HCT116 (cell line): ENCODE measurements around the gene PCDH9. TPM values are rescaled to one million over a fixed set of nuclear protein-coding genes. Genes with fewer than 3 reads are reported as not detected.

Source experiments
- ATAC-seq: fragments of 200-7000 bp; cut with Tn5 transposase; 2 replicates; pipeline ENCODE4 v1.9.1; 2020; ENCODE audit warnings: mild to moderate bottlenecking, moderate library complexity
- BruUV-seq: library from RNA; stranded (reverse); fragments of 400-500 nt; replicated peaks from 2 replicates; lab custom pipeline; 2021; lab: Mats Ljungman, UMichigan
- CTCF ChIA-PET: fragments of 300-600 bp; sonication (Branson Sonifier 250); formaldehyde crosslinking; loops from one replicate; lab custom pipeline; 2021; ENCODE audit warnings: antibody characterized with exemption; lab: Charles Lee
- POLR2A ChIA-PET: fragments of 300-600, 350-600 bp; sonication (Branson Sonifier 250); formaldehyde crosslinking; loops from one replicate; lab custom pipeline; 2021; ENCODE audit warnings: antibody characterized with exemption; lab: Charles Lee
- RAD21 ChIA-PET, 2 experiments: fragments of 300-600 bp; sonication (Branson Sonifier 250); formaldehyde crosslinking; loops; one replicate each; lab custom pipeline; 2023; ENCODE audit warnings: low total read pairs in 2 of 2; ENCODE audit not compliant: uncharacterized antibody in 2 of 2, unreplicated experiment in 2 of 2, low non-redundant PET in 1 of 2; lab: Charles Lee
- DNase-seq: peaks from one replicate; pipeline ENCODE4 v3.0.0-alpha.2; 2010; ENCODE audit warnings: low read depth, low spot score
- H2AFZ ChIP-seq: fragments of 200-600 bp; shearing (Covaris generic), sonication (generic); 2 replicates; pipeline ENCODE4 v1.6.1; 2017; ENCODE audit warnings: low read depth, mixed run types, mixed read lengths, antibody characterized with exemption, low read length; ENCODE audit not compliant: poor library complexity, severe bottlenecking
- H3K27ac ChIP-seq: 2 replicates; pipeline ENCODE4 v1.5.1; 2012; ENCODE audit warnings: low read depth, low read length
- H3K27me3 ChIP-seq: fragments of 200-600 bp; sonication (generic); 2 replicates; pipeline ENCODE4 v1.6.1; 2016; ENCODE audit warnings: mixed run types, low read length, mixed read lengths; ENCODE audit not compliant: insufficient read depth
- H3K36me3 ChIP-seq, 2 experiments: fragments of 200-500 bp in 1 of 2; fragments of 200-600 bp in 1 of 2; sonication (Bioruptor generic) in 1 of 2; sonication (generic) in 1 of 2; 2 replicates each; pipeline versions ENCODE4 v1.5.1 to v1.6.1; 2014 to 2016; ENCODE audit warnings: low read length in 2 of 2, inconsistent platforms in 1 of 2, mixed read lengths in 1 of 2, mixed run types in 1 of 2; ENCODE audit not compliant: insufficient read depth in 2 of 2, control insufficient read depth in 1 of 2
- H3K4me1 ChIP-seq, 2 experiments: fragments of 200-600 bp in 1 of 2; sonication (generic) in 1 of 2; 2 replicates each; pipeline versions ENCODE4 v1.5.1 to v1.6.1; 2012 to 2017; ENCODE audit warnings: low read length in 2 of 2, inconsistent platforms in 1 of 2, mild to moderate bottlenecking in 1 of 2, mixed read lengths in 1 of 2, mixed run types in 1 of 2, moderate library complexity in 1 of 2; ENCODE audit not compliant: insufficient read depth in 2 of 2, control insufficient read depth in 1 of 2
- H3K4me2 ChIP-seq: fragments of 200-600 bp; sonication (generic); 2 replicates; pipeline ENCODE4 v1.6.1; 2017; ENCODE audit warnings: mixed run types, low read length, mixed read lengths
- H3K4me3 ChIP-seq, 2 experiments: fragments of 200-600 bp in 1 of 2; sonication (generic) in 1 of 2; replicated peaks in 1 of 2; 2 replicates each; pipeline ENCODE4 v1.5.1; 2011 to 2016; ENCODE audit warnings: low read length in 2 of 2, control low read depth in 1 of 2, low read depth in 1 of 2, mild to moderate bottlenecking in 1 of 2, mixed read lengths in 1 of 2, mixed run types in 1 of 2
- H3K79me2 ChIP-seq: fragments of 200-600 bp; sonication (generic); 2 replicates; pipeline ENCODE4 v1.6.1; 2017; ENCODE audit warnings: mild to moderate bottlenecking, mixed run types, low read length, moderate library complexity, mixed read lengths; ENCODE audit not compliant: insufficient read depth
- H3K9ac ChIP-seq: fragments of 200-600 bp; sonication (generic); 2 replicates; pipeline ENCODE4 v1.6.1; 2016; ENCODE audit warnings: low read length, mixed read lengths
- H3K9me2 ChIP-seq: fragments of 200-600 bp; sonication (generic), shearing (Covaris generic); 2 replicates; pipeline ENCODE4 v1.6.1; 2017; ENCODE audit warnings: mixed run types, mild to moderate bottlenecking, moderate library complexity; ENCODE audit not compliant: insufficient read depth
- H3K9me3 ChIP-seq, 2 experiments: fragments of 200-500 bp in 1 of 2; fragments of 200-600 bp in 1 of 2; sonication (Bioruptor generic) in 1 of 2; sonication (generic) in 1 of 2; 2 replicates each; pipeline ENCODE4 v1.6.1; 2014 to 2017; ENCODE audit warnings: low read length in 2 of 2, mixed read lengths in 2 of 2, inconsistent platforms in 1 of 2, low read depth in 1 of 2, mild to moderate bottlenecking in 1 of 2, mixed run types in 1 of 2, moderate library complexity in 1 of 2; ENCODE audit not compliant: control insufficient read depth in 1 of 2, insufficient read depth in 1 of 2
- H4K20me1 ChIP-seq: fragments of 200-600 bp; sonication (generic), shearing (Covaris generic); 2 replicates; pipeline ENCODE4 v1.6.1; 2017; ENCODE audit warnings: mixed run types, mild to moderate bottlenecking, moderate library complexity; ENCODE audit not compliant: insufficient read depth
- ATF3 ChIP-seq: IDR thresholded peaks from 2 replicates; pipeline ENCODE4 v1.6.1; 2012
- CBX3 ChIP-seq: IDR thresholded peaks from 2 replicates; pipeline ENCODE4 v1.6.1; 2012; ENCODE audit warnings: low read depth
- CEBPB ChIP-seq: IDR thresholded peaks from 2 replicates; pipeline ENCODE4 v1.6.1; 2012; ENCODE audit warnings: low read depth
- ELF1 ChIP-seq: IDR thresholded peaks from 2 replicates; pipeline ENCODE4 v1.6.1; 2012; ENCODE audit warnings: low read depth, borderline replicate concordance
- EZH2phosphoT487 ChIP-seq: fragments of 200-600 bp; IDR thresholded peaks from 2 replicates; pipeline ENCODE4 v1.6.1; 2018; ENCODE audit warnings: antibody characterized with exemption, borderline replicate concordance
- JUND ChIP-seq: IDR thresholded peaks from 2 replicates; pipeline ENCODE4 v1.6.1; 2012
- MAX ChIP-seq: IDR thresholded peaks from 2 replicates; pipeline ENCODE4 v1.6.1; 2012
- POLR2A ChIP-seq: IDR thresholded peaks from 2 replicates; pipeline ENCODE4 v1.7.0; 2011; ENCODE audit warnings: borderline replicate concordance; ENCODE audit not compliant: insufficient read depth, insufficient read length; ENCODE audit errors: extremely low read depth
- POLR2AphosphoS5 ChIP-seq: IDR thresholded peaks from 2 replicates; pipeline ENCODE4 v1.6.1; 2011; ENCODE audit warnings: mild to moderate bottlenecking, low read depth, low read length, moderate library complexity
- SIN3A ChIP-seq: IDR thresholded peaks from 2 replicates; pipeline ENCODE4 v1.6.1; 2012; ENCODE audit warnings: low read depth
- SP1 ChIP-seq: IDR thresholded peaks from 2 replicates; pipeline ENCODE4 v1.6.1; 2012; ENCODE audit warnings: low read depth
- SRF ChIP-seq: IDR thresholded peaks from 2 replicates; pipeline ENCODE4 v1.6.1; 2012; ENCODE audit warnings: low read depth
- ZBTB33 ChIP-seq: IDR thresholded peaks from 2 replicates; pipeline ENCODE4 v1.6.1; 2011; ENCODE audit warnings: mild to moderate bottlenecking, low read length, moderate library complexity; ENCODE audit not compliant: insufficient replicate concordance; ENCODE audit errors: extremely low read depth
- intact Hi-C: fragments of 100-400 bp; cut with micrococcal nuclease; formaldehyde crosslinking; loops from 2 replicates; pipeline ENCODE4 v1.10.0; 2022
- total RNA-seq: library from RNA; stranded (reverse); gene quantifications from one replicate; pipeline ENCODE4 v1.2.1, GENCODE V29; 2021; ENCODE audit not compliant: unreplicated experiment

The PCDH9 gene
- total RNA-seq, 1 experiment from 2014 or later, result 0.02 TPM

GRCh38 chr13:67101730-67102467, 128.2 kb downstream of the PCDH9 start:
- TF ChIP-seq POLR2A (no peak), ZBTB33 (no peak), MAX (no peak), CEBPB (no peak), ATF3 (no peak), SP1 (no peak), SIN3A (no peak), ELF1 (no peak), POLR2AphosphoS5 (no peak), EZH2phosphoT487 (no peak), JUND (no peak), CBX3 (no peak), SRF (no peak)
- DNase-seq, result no peak
- Histone ChIP-seq H3K27ac (no peak overlapping the region), H3K9me3 (no peaks in the 10 kb centered on the region), H4K20me1 (no peaks in the 10 kb centered on the region), H3K4me2 (no peak overlapping the region), H2AFZ (peak overlapping the region; percentile 15), H3K9ac (no peak overlapping the region), H3K79me2 (no peaks in the 10 kb centered on the region), H3K4me3 (no peak overlapping the region), H3K9me2 (no peaks in the 10 kb centered on the region), H3K4me1 (no peaks in the 10 kb centered on the region), H3K27me3 (no peaks in the 10 kb centered on the region), H3K36me3 (no peaks in the 10 kb centered on the region)
- ChIA-PET POLR2A (no interaction called here), CTCF (no interaction called here), RAD21 (no interaction called here)
- BruUV-seq, result no TSS peak
- intact Hi-C loops, result no loop called here
- no peak for ATAC-seq
